HG03064 (cell line): ENCODE measurements around the gene N4BP2L1.

Experiments used
- ATAC-seq: cut with Tn5 transposase; IDR thresholded peaks from one replicate; pipeline ENCODE4 v1.9.1; 2021; ENCODE audit warnings: low read depth; ENCODE audit not compliant: unreplicated experiment

The N4BP2L1 gene

GRCh38 chr13:32427852-32428580 lies at the start of gene N4BP2L1:
TSS of gene N4BP2L1 (minus strand) at chr13:32428130. CDS start at chr13:32428082, 48 bp downstream.
- ATAC-seq = peak; percentile 57

GRCh38 chr13:32476892-32477291 lies 49.0 kb upstream of the N4BP2L1 start:
- ATAC-seq = no peak

- ATAC-seq = no peak
Measured at GRCh38 chr13:32476021-32476731, 48.2 kb upstream of the N4BP2L1 start.

- no peak for ATAC-seq
Measured at GRCh38 chr13:32474999-32475792, 47.3 kb upstream of the N4BP2L1 start.

GRCh38 chr13:32473650-32474049 lies 45.7 kb upstream of the N4BP2L1 start:
- no peak for ATAC-seq

- ATAC-seq = peak; percentile 75
Measured at GRCh38 chr13:32472194-32472621, 44.3 kb upstream of the N4BP2L1 start.

- ATAC-seq = no peak
Measured at GRCh38 chr13:32471187-32471922, 43.4 kb upstream of the N4BP2L1 start.

- no peak for ATAC-seq
Measured at GRCh38 chr13:32468502-32469142, 40.7 kb upstream of the N4BP2L1 start.

GRCh38 chr13:32456591-32456990 lies 28.7 kb upstream of the N4BP2L1 start:
- no peak for ATAC-seq

GRCh38 chr13:32455594-32455903 lies 27.6 kb upstream of the N4BP2L1 start:
- no peak for ATAC-seq

- ATAC-seq = no peak
Measured at GRCh38 chr13:32454886-32455593, 27.1 kb upstream of the N4BP2L1 start.

GRCh38 chr13:32453981-32454380 lies 26.1 kb upstream of the N4BP2L1 start:
- ATAC-seq = no peak

- no peak for ATAC-seq
Measured at GRCh38 chr13:32448972-32449371, 21.0 kb upstream of the N4BP2L1 start.

GRCh38 chr13:32447894-32448623 lies 20.1 kb upstream of the N4BP2L1 start:
- ATAC-seq = no peak

GRCh38 chr13:32446773-32447465 lies 19.0 kb upstream of the N4BP2L1 start:
- ATAC-seq = no peak

GRCh38 chr13:32446220-32446619 lies 18.3 kb upstream of the N4BP2L1 start:
- ATAC-seq = no peak

- no peak for ATAC-seq
Measured at GRCh38 chr13:32445461-32445860, 17.5 kb upstream of the N4BP2L1 start.

- no peak for ATAC-seq
Measured at GRCh38 chr13:32443111-32443510, 15.2 kb upstream of the N4BP2L1 start.
